ENCODE measurements around the gene LOC101059915.
"Not testable (repeated sequence)": the region's sequence is repeated elsewhere in the genome, so short reads cannot be mapped to it uniquely, and the experiment has no call there.

Gene LOC101059915

DNA sequence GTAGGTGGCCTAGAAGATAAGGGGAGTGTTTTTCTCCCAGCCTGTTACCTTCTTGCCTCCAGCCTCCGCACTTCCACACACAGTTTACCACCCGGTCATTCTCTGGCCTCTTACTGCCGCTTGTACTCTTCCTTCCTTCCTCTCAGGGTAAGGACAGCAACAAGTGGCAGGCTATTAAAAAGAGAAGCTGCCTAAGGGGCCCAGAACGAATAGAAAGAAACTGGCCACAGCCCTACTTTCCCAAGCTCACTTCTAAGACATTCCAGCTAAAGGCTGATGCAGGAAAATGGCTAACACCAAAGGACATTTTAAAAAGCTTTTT, 31.6 kb downstream of the LOC101059915 start:
- H3K4me3 ChIP-seq (ENCODE audit: insufficient read depth, low read depth, low read length, poor library complexity, severe bottlenecking); H3K4me1 ChIP-seq (ENCODE audit: control insufficient read depth, insufficient read depth, low read length, poor library complexity, severe bottlenecking); H3K36me3 ChIP-seq (ENCODE audit: control insufficient read depth, insufficient read depth, low read length); H3K27me3 ChIP-seq (replicated peaks; ENCODE audit: control insufficient read depth, insufficient read depth, low read length, poor library complexity, severe bottlenecking); H3K9me3 ChIP-seq (ENCODE audit: control insufficient read depth, low read length); H3K27ac ChIP-seq (ENCODE audit: insufficient read depth, low read length, poor library complexity, severe bottlenecking); DNase-seq: not testable (repeated sequence)

DNA sequence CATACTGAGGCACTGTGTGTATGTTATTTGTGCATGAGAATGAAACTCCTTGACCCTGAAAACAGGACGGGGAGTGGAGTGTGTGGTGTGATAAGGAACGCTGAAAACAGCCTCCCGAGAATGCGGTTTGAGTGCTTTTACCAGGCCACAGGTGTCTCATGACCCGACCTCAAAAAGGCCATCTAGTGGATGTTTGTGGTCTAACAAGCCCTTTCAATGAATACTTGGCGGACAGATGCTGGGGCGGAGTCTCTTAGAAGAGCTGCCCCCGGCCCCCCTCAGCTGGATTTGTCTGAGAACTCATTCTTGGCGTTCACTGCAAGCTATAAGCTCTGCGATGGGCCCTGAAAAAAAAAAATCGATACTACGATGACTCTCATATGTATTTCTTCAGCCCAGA, 35.5 kb downstream of the LOC101059915 start:
- not testable (repeated sequence) for H3K27ac ChIP-seq (ENCODE audit: insufficient read depth, low read length, poor library complexity, severe bottlenecking); DNase-seq; H3K4me3 ChIP-seq (ENCODE audit: insufficient read depth, low read depth, low read length, poor library complexity, severe bottlenecking); H3K9me3 ChIP-seq (ENCODE audit: control insufficient read depth, low read length); H3K27me3 ChIP-seq (replicated peaks; ENCODE audit: control insufficient read depth, insufficient read depth, low read length, poor library complexity, severe bottlenecking); H3K4me1 ChIP-seq (ENCODE audit: control insufficient read depth, insufficient read depth, low read length, poor library complexity, severe bottlenecking); H3K36me3 ChIP-seq (ENCODE audit: control insufficient read depth, insufficient read depth, low read length)

DNA sequence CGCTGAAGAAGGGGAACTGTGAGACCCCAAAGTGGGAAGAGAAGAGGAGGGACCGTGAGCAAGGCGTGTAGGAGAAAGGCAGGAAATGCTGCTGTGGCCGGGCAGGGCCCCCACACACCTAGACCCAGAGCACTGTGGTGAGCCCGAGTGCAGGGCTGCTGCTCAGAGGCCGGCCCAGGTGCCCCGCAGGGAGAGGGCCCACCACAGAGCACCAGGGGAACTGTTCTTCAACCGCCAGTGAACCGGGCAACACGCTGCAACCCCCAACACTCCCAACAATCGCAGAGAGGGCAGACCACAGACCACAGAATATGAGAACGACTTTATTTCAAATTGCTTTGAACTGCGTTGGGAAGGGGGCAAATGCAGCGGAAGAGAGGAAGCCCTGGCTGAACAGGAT, 46.7 kb downstream of the LOC101059915 start:
- H3K4me3 ChIP-seq (ENCODE audit: insufficient read depth, low read depth, low read length, poor library complexity, severe bottlenecking); H3K36me3 ChIP-seq (ENCODE audit: control insufficient read depth, insufficient read depth, low read length); DNase-seq; H3K27ac ChIP-seq (ENCODE audit: insufficient read depth, low read length, poor library complexity, severe bottlenecking); H3K4me1 ChIP-seq (ENCODE audit: control insufficient read depth, insufficient read depth, low read length, poor library complexity, severe bottlenecking); H3K27me3 ChIP-seq (replicated peaks; ENCODE audit: control insufficient read depth, insufficient read depth, low read length, poor library complexity, severe bottlenecking); H3K9me3 ChIP-seq (ENCODE audit: control insufficient read depth, low read length): not testable (repeated sequence)

DNA sequence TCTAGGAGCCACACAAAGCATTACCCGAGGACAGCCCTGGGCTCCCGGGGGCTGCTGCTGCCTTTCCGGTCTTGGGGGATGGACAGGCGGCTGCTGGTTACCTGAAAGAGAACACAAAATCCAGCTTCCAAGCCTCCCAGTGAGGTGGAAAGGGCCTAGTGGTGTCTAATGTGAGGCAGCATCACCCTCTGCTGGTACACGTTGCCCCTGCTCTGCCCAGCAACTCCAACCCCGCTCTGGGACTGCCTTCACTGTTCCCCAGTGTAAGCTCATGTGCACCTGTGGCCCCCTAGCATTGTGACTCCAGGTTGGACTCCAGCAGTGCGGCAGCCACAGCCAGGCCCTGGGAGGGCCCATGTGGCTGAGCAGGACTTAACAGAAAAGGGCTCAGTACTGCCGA, 48.2 kb downstream of the LOC101059915 start:
- DNase-seq; H3K27ac ChIP-seq (ENCODE audit: insufficient read depth, low read length, poor library complexity, severe bottlenecking); H3K4me3 ChIP-seq (ENCODE audit: insufficient read depth, low read depth, low read length, poor library complexity, severe bottlenecking); H3K9me3 ChIP-seq (ENCODE audit: control insufficient read depth, low read length); H3K27me3 ChIP-seq (replicated peaks; ENCODE audit: control insufficient read depth, insufficient read depth, low read length, poor library complexity, severe bottlenecking); H3K36me3 ChIP-seq (ENCODE audit: control insufficient read depth, insufficient read depth, low read length); H3K4me1 ChIP-seq (ENCODE audit: control insufficient read depth, insufficient read depth, low read length, poor library complexity, severe bottlenecking): not testable (repeated sequence)

DNA sequence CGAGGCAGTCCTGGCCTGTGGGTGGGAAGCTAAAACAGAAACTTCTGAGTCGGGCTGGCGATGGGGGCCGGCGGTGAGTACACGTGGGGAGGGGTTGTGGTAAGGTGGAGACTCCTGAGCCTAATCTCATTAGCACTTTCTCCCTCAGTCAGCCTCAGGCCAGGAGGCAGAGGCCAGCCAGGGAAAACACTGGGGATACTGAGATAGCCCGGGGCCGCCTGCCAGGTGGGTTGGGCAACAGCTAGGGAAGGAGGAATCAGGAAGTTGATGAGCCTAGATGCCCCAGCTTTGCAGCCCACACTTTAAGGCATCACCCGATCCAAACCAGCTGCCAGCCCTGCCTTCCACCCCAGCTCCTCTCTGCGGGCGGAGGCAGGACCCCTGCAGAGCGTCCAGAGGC, 49.0 kb downstream of the LOC101059915 start:
- not testable (repeated sequence) for DNase-seq; H3K9me3 ChIP-seq (ENCODE audit: control insufficient read depth, low read length); H3K27ac ChIP-seq (ENCODE audit: insufficient read depth, low read length, poor library complexity, severe bottlenecking); H3K4me1 ChIP-seq (ENCODE audit: control insufficient read depth, insufficient read depth, low read length, poor library complexity, severe bottlenecking); H3K27me3 ChIP-seq (replicated peaks; ENCODE audit: control insufficient read depth, insufficient read depth, low read length, poor library complexity, severe bottlenecking); H3K4me3 ChIP-seq (ENCODE audit: insufficient read depth, low read depth, low read length, poor library complexity, severe bottlenecking); H3K36me3 ChIP-seq (ENCODE audit: control insufficient read depth, insufficient read depth, low read length)

DNA sequence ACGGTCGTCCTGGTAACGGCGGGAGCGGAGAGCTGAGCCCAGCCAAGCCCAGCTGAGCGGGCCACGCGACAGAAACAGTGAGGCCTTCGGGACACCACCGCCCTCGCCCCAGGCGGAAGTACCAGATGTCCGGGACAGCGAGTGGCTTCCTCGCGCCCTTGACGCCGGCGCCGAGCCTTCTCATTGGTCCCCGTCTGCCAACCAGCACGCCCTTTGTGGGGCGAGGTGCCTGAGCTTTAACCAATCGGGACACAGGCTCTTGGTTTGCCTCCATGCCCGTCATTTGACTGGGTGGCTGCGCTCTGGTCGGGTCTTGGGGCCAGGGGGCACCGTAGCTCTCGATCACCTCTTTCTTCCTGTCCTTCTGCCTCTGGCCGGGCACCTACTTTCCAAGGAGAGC, 50.8 kb downstream of the LOC101059915 start, which contains the start of gene CXorf49:
CXorf49 (minus strand) TSS at position 101 of the 400 bp plus-strand sequence. CDS start 134 bp downstream, outside the sequence.
- not testable (repeated sequence) for H3K4me3 ChIP-seq (ENCODE audit: insufficient read depth, low read depth, low read length, poor library complexity, severe bottlenecking); DNase-seq; H3K36me3 ChIP-seq (ENCODE audit: control insufficient read depth, insufficient read depth, low read length); H3K27ac ChIP-seq (ENCODE audit: insufficient read depth, low read length, poor library complexity, severe bottlenecking); H3K9me3 ChIP-seq (ENCODE audit: control insufficient read depth, low read length); H3K27me3 ChIP-seq (replicated peaks; ENCODE audit: control insufficient read depth, insufficient read depth, low read length, poor library complexity, severe bottlenecking); H3K4me1 ChIP-seq (ENCODE audit: control insufficient read depth, insufficient read depth, low read length, poor library complexity, severe bottlenecking)

DNA sequence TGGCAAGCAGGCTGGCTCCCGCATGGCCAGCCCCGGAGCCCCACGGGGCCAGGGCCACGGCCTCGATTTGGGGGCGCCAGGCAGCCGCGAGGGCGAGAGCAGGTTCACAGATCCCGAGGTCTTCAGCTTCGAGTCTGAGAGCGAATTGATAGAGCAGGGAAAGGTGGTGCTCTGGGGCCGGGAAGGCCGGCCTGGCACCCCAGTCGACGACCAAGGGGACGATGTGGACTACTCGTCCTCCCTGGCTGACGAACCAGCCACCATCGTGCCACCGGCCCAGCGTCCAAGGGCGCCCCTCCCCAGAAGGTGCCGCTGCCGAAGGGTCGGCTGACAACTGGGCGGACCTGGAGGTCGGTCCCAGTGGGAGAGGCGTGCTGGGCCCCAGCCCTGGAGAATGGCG, 51.8 kb downstream of the LOC101059915 start:
- not testable (repeated sequence) for H3K9me3 ChIP-seq (ENCODE audit: control insufficient read depth, low read length); H3K4me1 ChIP-seq (ENCODE audit: control insufficient read depth, insufficient read depth, low read length, poor library complexity, severe bottlenecking); H3K4me3 ChIP-seq (ENCODE audit: insufficient read depth, low read depth, low read length, poor library complexity, severe bottlenecking); H3K27ac ChIP-seq (ENCODE audit: insufficient read depth, low read length, poor library complexity, severe bottlenecking); H3K27me3 ChIP-seq (replicated peaks; ENCODE audit: control insufficient read depth, insufficient read depth, low read length, poor library complexity, severe bottlenecking); H3K36me3 ChIP-seq (ENCODE audit: control insufficient read depth, insufficient read depth, low read length); DNase-seq

DNA sequence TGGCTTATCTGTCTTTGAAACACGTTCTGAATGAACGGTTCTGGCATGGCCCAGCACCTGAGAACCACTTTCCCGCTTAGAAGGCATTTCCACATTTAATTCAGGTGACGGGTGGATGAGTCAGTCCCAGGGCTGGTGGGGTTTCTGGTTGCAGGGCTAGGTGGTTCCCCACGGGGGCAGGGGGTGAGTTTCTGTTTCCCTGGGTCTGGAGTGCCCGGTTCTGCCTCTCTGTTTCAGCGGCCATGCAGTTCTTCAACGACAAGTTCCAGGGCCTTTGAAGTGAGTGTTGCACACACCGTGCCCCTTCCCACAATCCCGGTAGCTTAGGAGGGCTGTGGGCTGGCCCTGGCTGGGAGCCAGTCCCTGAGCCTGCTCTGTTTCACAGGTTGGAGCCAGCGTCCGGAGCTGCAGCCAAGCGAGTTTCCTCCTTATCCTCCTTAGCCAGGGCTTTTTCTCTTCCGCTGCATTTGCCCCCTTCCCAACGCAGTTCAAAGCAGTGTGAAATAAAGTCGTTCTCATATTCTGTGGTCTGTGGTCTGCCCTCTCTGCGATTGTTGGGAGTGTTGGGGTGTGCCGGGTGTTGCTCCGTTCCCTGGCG, 53.0 kb downstream of the LOC101059915 start:
- H3K36me3 ChIP-seq (ENCODE audit: control insufficient read depth, insufficient read depth, low read length); H3K27me3 ChIP-seq (replicated peaks; ENCODE audit: control insufficient read depth, insufficient read depth, low read length, poor library complexity, severe bottlenecking); H3K27ac ChIP-seq (ENCODE audit: insufficient read depth, low read length, poor library complexity, severe bottlenecking); H3K4me1 ChIP-seq (ENCODE audit: control insufficient read depth, insufficient read depth, low read length, poor library complexity, severe bottlenecking); H3K9me3 ChIP-seq (ENCODE audit: control insufficient read depth, low read length); DNase-seq; H3K4me3 ChIP-seq (ENCODE audit: insufficient read depth, low read depth, low read length, poor library complexity, severe bottlenecking): not testable (repeated sequence)

Data from effector memory CD4-positive, alpha-beta T cell (primary cell).